ENCODE measurements around the gene MTFR1L.

Gene MTFR1L

GRCh38 chr1:25807480-25808390 lies 12.0 kb upstream of the MTFR1L start:
- no peak for DNase-seq (ENCODE audit: low read depth in 1 of 2, low spot score in 1 of 2)

GRCh38 chr1:25808481-25809244 lies 11.1 kb upstream of the MTFR1L start:
- DNase-seq (ENCODE audit: low read depth in 1 of 2, low spot score in 1 of 2), result no peak

- DNase-seq (ENCODE audit: low read depth in 1 of 2, low spot score in 1 of 2), result no peak
Observed at GRCh38 chr1:25809283-25809926, 10.3 kb upstream of the MTFR1L start.

- DNase-seq (ENCODE audit: low read depth in 1 of 2, low spot score in 1 of 2), result no peak
Observed at GRCh38 chr1:25809929-25810328, 9.8 kb upstream of the MTFR1L start.

GRCh38 chr1:25810341-25811299 lies 9.1 kb upstream of the MTFR1L start:
- peak; percentile 61 to 80 for DNase-seq (ENCODE audit: low read depth in 1 of 2, low spot score in 1 of 2)

GRCh38 chr1:25811384-25812082 lies 8.2 kb upstream of the MTFR1L start:
- no peak for DNase-seq (ENCODE audit: low read depth in 1 of 2, low spot score in 1 of 2)

- DNase-seq (ENCODE audit: low read depth in 1 of 2, low spot score in 1 of 2), result no peak
Observed at GRCh38 chr1:25813071-25813733, 6.6 kb upstream of the MTFR1L start.

- DNase-seq (ENCODE audit: low read depth in 1 of 2, low spot score in 1 of 2), result no peak
Observed at GRCh38 chr1:25813734-25814471, 5.9 kb upstream of the MTFR1L start.

- DNase-seq (ENCODE audit: low read depth in 1 of 2, low spot score in 1 of 2), result no peak
Observed at GRCh38 chr1:25814549-25815087, 5.1 kb upstream of the MTFR1L start.

GRCh38 chr1:25815208-25816111 lies 4.3 kb upstream of the MTFR1L start:
- no peak for DNase-seq (ENCODE audit: low read depth in 1 of 2, low spot score in 1 of 2)

- DNase-seq (ENCODE audit: low read depth in 1 of 2, low spot score in 1 of 2), result no peak
Observed at GRCh38 chr1:25816112-25816718, 3.5 kb upstream of the MTFR1L start.

- no peak for DNase-seq (ENCODE audit: low read depth in 1 of 2, low spot score in 1 of 2)
Observed at GRCh38 chr1:25817840-25818501, 1.8 kb upstream of the MTFR1L start.

- no peak for DNase-seq (ENCODE audit: low read depth in 1 of 2, low spot score in 1 of 2)
Observed at GRCh38 chr1:25818569-25818968, 1.2 kb upstream of the MTFR1L start.

- DNase-seq (ENCODE audit: low read depth in 1 of 2, low spot score in 1 of 2), result peak; percentile 26 to 41
Observed at GRCh38 chr1:25820247-25821111, 725 bp downstream of the MTFR1L start.

- no peak for DNase-seq (ENCODE audit: low read depth in 1 of 2, low spot score in 1 of 2)
Observed at GRCh38 chr1:25821112-25821476, 1.3 kb downstream of the MTFR1L start.
